Measurements from ENCODE around the gene SPIN1.

DNA sequence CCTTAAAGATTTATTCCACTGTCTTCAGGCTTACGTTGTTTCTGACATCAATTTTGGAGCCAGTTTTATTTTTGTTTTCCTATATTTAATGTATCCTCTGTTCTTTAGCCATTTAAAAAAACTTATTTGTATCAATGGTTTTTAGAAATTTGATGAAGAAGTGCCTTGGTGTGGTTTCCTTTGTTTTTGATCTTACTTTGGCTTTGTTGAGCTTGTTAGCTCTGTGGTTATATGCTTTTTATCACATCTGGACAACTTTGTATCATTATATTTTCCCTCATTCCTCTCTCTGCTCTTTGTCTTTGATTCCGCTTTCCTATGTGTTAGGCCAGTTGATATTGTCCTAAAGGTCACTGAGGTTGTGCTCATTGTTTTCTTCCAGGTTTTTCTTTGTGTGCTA, 58.5 kb downstream of the SPIN1 start:
- TF ChIP-seq, protein P1, sequence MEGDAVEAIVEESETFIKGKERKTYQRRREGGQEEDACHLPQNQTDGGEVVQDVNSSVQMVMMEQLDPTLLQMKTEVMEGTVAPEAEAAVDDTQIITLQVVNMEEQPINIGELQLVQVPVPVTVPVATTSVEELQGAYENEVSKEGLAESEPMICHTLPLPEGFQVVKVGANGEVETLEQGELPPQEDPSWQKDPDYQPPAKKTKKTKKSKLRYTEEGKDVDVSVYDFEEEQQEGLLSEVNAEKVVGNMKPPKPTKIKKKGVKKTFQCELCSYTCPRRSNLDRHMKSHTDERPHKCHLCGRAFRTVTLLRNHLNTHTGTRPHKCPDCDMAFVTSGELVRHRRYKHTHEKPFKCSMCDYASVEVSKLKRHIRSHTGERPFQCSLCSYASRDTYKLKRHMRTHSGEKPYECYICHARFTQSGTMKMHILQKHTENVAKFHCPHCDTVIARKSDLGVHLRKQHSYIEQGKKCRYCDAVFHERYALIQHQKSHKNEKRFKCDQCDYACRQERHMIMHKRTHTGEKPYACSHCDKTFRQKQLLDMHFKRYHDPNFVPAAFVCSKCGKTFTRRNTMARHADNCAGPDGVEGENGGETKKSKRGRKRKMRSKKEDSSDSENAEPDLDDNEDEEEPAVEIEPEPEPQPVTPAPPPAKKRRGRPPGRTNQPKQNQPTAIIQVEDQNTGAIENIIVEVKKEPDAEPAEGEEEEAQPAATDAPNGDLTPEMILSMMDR (conservative IDR thresholded peaks at IDR 0.05; ENCODE audit: low read depth in 2 of 2): no peak
- TF ChIP-seq POLR2AphosphoS5 (IDR thresholded peaks at IDR 0.05; ENCODE audit: low read depth): no peak
